HT1080 (cell line): Measurements from ENCODE around the gene HAUS8. TPM values are rescaled to one million over a fixed set of nuclear protein-coding genes. Genes with fewer than 3 reads are reported as not detected.

Source experiments
- DNase-seq: peaks from one replicate; pipeline ENCODE4 v3.0.0-alpha.2; 2015; ENCODE audit warnings: low read depth
- total RNA-seq: library from RNA; depleted of rRNA; stranded (reverse); fragments of >200 nt; shearing (Covaris generic); gene quantifications from 2 replicates; pipeline ENCODE4 v1.2.3, GENCODE V29; 2014

Gene HAUS8
- total RNA-seq, 1 experiment from 2014 or later, result 10.1 TPM

GRCh38 chr19:17075864-17076542 is 751 bp upstream of the HAUS8 start:
- DNase-seq, result no peak

DNA sequence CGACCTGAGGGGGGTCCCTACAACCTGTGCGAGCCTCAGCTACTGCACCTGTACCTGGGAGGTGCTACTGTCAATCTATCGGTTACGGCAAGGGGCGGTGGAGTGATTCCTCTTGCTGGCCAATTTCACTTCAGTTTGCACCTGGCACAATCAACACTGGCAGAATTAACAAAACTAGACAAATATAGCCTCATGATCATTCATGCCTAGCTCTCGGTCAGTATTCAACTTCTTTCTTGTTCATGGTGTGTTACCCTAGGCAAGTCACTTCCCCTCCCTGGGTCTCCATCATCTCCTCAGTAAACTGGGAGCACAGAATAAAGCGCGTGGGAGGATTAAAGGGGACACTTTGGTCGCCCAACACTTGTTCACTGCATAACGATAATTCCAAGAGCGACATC is 618 bp downstream of the HAUS8 start:
- no peak for DNase-seq

DNA sequence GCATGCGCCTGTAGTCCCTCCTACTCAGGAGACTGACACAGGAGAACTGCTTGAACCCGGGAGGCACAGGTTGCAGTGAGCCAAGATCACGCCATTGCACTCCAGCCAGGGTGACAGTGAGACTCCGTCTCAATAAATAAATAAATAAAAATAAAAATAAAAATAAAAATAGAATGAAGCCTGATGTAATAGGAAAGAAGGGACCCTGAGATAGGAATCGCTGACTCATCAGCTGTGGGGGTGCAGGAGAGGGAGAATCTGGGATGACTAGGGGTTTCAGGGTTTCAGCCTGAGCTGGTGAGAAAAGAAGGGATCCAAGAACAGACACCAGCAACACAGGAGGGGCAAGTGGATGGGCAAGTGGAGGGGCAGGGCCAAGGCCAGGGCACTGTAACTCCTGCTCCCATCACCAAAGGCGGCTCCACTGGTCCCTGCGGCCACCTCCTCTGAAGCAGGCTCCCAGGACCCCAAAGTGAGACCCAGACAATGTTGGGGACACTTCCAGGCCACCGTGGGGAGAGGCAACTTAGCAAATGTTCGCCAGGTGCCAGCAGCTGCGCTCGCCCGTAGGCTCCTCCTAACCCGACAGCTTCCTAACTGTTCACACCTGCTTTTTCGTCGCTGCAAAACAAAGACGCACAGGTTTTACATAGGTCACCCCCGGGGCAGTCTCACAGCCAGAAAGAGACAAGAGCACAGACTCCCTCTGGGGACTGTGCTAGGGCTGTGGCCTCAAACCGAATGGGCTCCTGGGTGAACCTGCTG is 1.2 kb downstream of the HAUS8 start:
- DNase-seq, result no peak

DNA sequence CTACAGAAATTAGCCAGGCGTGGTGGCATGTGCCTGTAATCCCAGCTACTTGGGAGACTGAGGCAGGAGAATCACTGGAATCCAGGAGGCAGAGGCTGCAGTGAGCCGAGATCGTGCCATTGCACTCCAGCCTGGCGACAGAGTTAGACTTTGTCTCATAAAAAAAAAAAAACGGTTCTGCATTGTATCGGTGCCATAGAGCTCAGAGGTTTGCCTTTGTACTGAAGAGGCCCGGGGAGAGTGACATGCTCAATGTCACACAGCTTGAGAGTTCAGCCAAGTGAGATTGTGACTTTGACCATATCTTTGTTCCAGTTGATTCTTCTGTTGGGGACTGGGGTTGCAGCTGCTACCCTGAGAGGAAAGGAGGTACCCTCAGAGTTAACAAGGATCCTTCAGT is 4.3 kb downstream of the HAUS8 start:
- DNase-seq, result no peak

- DNase-seq, result no peak
Observed at GRCh38 chr19:17070421-17070820, 4.8 kb downstream of the HAUS8 start.

GRCh38 chr19:17069193-17069592 is 6.1 kb downstream of the HAUS8 start:
- DNase-seq, result no peak

GRCh38 chr19:17063428-17063827 is 11.8 kb downstream of the HAUS8 start:
- DNase-seq, result no peak

- DNase-seq, result no peak
Observed at GRCh38 chr19:17061691-17062090, 13.6 kb downstream of the HAUS8 start.

DNA sequence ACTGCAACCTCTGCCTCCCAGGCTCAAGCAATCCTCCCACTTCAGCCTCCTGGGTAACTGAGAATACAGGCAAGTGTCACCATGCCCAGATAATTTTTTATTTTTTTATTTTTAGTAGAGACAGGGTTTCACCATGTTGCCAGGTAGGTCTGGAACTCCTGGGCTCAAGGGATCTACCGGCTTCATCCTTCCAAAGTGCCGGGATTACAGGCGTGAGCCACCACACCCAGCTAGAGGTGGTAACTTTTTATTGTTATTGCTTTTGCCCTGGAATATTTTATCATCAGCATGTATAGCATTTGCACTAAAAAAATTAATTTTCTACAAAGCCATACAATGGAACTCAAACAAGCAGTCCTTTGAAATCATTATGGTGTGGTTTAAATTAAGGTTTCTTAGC is 14.0 kb downstream of the HAUS8 start:
- no peak for DNase-seq

- DNase-seq, result no peak
Observed at GRCh38 chr19:17060802-17061201, 14.4 kb downstream of the HAUS8 start.

DNA sequence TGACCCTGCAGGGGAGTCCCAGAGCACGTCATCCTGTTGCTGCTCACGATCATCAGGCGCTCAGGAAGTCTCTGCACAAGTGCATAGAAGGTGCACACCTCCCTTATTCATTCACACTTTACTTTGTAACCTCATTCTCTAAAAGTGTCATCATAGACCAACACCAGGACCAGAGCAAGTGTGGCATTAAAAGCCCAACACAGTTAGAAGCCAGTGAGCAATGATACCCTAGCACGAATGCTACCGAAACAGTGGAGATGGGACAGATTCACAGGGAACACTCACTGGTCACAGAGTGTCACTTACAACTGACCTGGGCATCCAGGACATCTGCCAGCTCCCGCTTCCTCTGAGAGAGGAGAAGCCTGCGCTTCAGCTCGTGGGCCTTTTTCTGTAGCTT is 17.0 kb downstream of the HAUS8 start:
- no peak for DNase-seq

- DNase-seq, result no peak
Observed at GRCh38 chr19:17055636-17056035, 19.6 kb downstream of the HAUS8 start.

GRCh38 chr19:17054746-17055145 is 20.5 kb downstream of the HAUS8 start:
- DNase-seq, result peak; percentile 50

GRCh38 chr19:17052439-17052838 is 22.8 kb downstream of the HAUS8 start:
- peak; percentile 51 for DNase-seq

- peak; percentile 15 for DNase-seq
Observed at GRCh38 chr19:17049711-17050280, 25.5 kb downstream of the HAUS8 start.

- no peak for DNase-seq
Observed at GRCh38 chr19:17048885-17049453, 26.3 kb downstream of the HAUS8 start.

- DNase-seq, result no peak
Observed at GRCh38 chr19:17045907-17046502, 29.2 kb downstream of the HAUS8 start.

DNA sequence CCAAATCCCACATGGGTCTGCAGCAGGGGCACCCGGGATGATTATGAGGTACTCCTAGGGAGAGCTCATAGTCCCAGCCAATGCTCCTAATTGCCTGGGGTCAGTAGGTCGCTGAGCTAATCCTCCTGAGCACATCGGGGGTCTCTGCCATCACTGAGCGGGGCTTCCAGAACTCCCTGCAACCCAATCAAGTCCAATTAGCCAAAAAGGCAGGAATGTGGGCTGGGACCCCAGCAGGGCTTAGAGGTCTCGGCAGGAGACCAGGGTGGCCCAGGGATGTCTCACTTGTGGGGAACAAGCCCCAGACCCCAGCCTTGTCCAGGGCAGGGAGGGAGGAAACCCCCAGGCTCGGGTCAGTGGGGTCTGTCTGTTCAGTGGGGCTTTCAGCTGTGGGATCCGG is 31.5 kb downstream of the HAUS8 start:
- DNase-seq, result no peak

- no peak for DNase-seq
Observed at GRCh38 chr19:17041976-17042375, 33.3 kb downstream of the HAUS8 start.

DNA sequence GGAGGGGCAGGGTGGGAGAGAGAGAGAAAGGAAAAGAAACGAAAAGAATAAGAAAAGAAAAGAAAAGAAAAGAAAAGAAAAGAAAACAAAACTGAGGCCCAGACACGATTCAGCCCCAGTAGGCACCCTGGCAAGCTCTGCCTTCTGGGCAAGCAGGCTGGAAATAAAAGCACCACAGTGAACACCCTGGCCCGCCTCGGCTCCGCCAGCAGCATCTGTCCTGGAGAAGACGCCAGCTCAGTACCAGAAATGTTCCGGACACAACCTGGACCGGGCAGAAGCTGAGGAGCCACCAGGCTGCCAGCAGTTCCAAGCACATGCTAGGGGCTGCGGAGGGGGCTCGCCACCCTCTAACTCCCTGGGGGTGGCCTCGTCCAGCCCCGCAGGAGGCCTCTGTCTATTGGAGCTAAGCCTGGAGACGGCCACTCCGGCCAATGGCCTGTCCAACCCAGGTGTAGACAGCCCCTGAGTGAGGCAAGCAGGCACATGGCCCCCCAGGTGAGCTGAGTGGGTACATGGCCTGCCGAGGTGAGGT is 37.2 kb downstream of the HAUS8 start:
- no peak for DNase-seq

DNA sequence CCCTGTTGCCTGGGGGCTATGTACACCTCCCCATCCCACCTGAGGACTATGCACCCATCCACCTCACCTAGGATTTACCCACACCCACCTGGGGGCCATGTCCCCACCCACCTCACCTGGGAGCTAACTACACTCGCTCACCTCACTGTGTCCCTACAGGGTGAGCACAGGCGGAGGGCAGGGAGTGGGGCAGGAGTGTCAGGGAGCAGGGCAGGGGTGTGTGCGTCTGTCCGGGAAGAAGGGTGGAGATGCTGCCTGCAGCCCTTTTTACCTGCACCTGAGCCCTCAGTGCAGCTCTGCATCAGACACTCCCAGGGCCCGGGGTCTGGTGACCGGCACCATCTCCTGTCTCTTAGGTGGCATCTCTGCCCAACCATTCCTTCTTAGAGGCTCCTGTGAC is 38.1 kb downstream of the HAUS8 start:
- no peak for DNase-seq

- DNase-seq, result no peak
Observed at GRCh38 chr19:17036640-17037039, 38.6 kb downstream of the HAUS8 start.
